Prostate gland (tissue), 2 donors: ENCODE results near the gene LMTK2. TPM values are rescaled to one million over a fixed set of nuclear protein-coding genes. Genes with fewer than 3 reads are reported as not detected.

Source experiments
- DNase-seq: peaks from one replicate; pipeline ENCODE4 v3.0.0-alpha.2; 2019; ENCODE audit warnings: low spot score
- H3K27ac ChIP-seq, 2 donors: fragments of 200-600 bp; sonication (generic); 2 replicates each; pipeline ENCODE4 v1.5.1; 2017 to 2019
- H3K27me3 ChIP-seq: fragments of 200-600 bp; sonication (generic); replicated peaks from 2 replicates; pipeline ENCODE4 v1.5.1; 2019; ENCODE audit not compliant: insufficient read depth
- H3K36me3 ChIP-seq, 2 donors: fragments of 200-600 bp; sonication (generic); 1 replicate in 1 of 2; 2 replicates in 1 of 2; pipeline versions ENCODE4 v1.5.1 to v1.8.1; 2017 to 2019
- H3K4me1 ChIP-seq: fragments of 200-600 bp; sonication (generic); replicated peaks from 2 replicates; pipeline ENCODE4 v1.5.1; 2019
- H3K4me3 ChIP-seq, 2 donors: fragments of 200-600 bp; sonication (generic); 2 replicates each; pipeline ENCODE4 v1.5.1; 2017 to 2019
- H3K9me3 ChIP-seq: fragments of 200-600 bp; sonication (generic); 2 replicates; pipeline ENCODE4 v1.5.1; 2017
- CTCF ChIP-seq, 4 experiments: fragments of 200-600 bp in 2 of 4; fragments of 450-650 bp in 2 of 4; sonication (generic) in 2 of 4; IDR thresholded peaks; 1 replicate in 3 of 4; 2 replicates in 1 of 4; pipeline ENCODE4 v1.5.1; 2016 to 2019; ENCODE audit warnings: antibody characterized with exemption in 4 of 4, mild to moderate bottlenecking in 2 of 4, moderate library complexity in 2 of 4
- POLR2A ChIP-seq: fragments of 450-650 bp; IDR thresholded peaks from one replicate; pipeline ENCODE4 v1.6.1; 2016; ENCODE audit warnings: antibody characterized with exemption, mild to moderate bottlenecking
- POLR2AphosphoS5 ChIP-seq: sonication (generic); formaldehyde crosslinking; IDR thresholded peaks from one replicate; pipeline ENCODE4 v1.6.1; 2017; ENCODE audit warnings: antibody characterized with exemption
- WGBS: methylation state at CpG from one replicate; pipeline ENCODE4 v1.1.5; 2018; 5-methylcytosine and 5-hydroxymethylcytosine counted together
- intact Hi-C: fragments of 100-400 bp; cut with DNase I; formaldehyde crosslinking; loops from one replicate; pipeline ENCODE4 v1.14.2; 2022
- total RNA-seq, 2 donors: library from RNA; depleted of rRNA; stranded (reverse); fragments of >200 nt; gene quantifications; one replicate each; pipeline ENCODE4 v1.1.0, GENCODE V29; 2016

LMTK2 gene
- total RNA-seq: 10 to 100 TPM; 22.2 to 37.4 TPM

DNA sequence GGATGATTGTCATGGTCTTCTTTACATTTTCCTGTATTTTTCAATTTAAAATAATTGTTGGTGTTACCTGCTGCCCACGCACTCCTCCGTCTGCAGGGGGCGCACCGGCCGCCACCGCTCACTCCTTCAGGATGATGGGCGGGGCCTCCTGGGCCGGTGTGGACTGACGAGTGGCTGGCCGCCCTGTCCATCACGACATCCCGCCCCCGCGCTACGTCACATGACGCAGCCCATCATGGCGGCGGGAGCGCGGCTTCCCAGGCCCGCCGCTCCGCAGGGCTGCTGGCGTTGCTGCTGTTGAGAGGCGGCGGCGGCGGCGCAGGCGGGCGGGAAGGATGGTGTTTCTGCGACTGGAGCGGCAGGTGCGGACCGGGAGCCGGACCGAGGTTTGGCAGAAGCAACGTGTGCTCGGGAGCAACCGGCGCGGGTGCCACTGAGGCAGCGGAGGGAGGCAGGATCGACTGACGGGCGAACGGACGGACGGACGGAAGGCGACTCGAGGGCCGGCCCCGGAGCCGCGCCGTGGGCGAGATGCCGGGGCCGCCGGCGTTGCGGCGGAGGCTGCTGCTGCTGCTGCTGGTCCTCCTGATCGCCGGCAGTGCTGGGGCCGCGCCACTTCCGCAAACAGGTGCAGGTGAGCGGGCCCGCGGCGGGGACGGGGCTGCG is at the start of gene LMTK2:
Gene LMTK2 (plus strand): TSS at position 216 of the 666 bp plus-strand sequence. CDS start 316 bp downstream, at position 532.
- peaks cover 13% of the 10 kb centered on the region for H3K4me1 ChIP-seq
- H3K27me3 ChIP-seq: no peaks in the 10 kb centered on the region
- under 1% methylated on average over 48 of the region's 75 CpGs for whole genome bisulfite sequencing
- H3K36me3 ChIP-seq: no peaks in the 10 kb centered on the region
- H3K4me3 ChIP-seq: peak within 1 kb of the TSS; percentile 82 to 98
- intact Hi-C loops: loop anchor here (1.0 kb wide), 1 partner anchor 62 kb away; no protein-coding TSS in a partner anchor
- TF ChIP-seq POLR2A: peak; percentile 97
- peak; percentile 98 for TF ChIP-seq POLR2AphosphoS5
- peak; percentile 97 to 99 (median 98) for TF ChIP-seq CTCF (IDR thresholded peaks at IDR 0.05)
- H3K27ac ChIP-seq: peak within 1 kb of the TSS; percentile 83 to 87
- no peaks in the 10 kb centered on the region for H3K9me3 ChIP-seq
- DNase-seq: peak; percentile 94

DNA sequence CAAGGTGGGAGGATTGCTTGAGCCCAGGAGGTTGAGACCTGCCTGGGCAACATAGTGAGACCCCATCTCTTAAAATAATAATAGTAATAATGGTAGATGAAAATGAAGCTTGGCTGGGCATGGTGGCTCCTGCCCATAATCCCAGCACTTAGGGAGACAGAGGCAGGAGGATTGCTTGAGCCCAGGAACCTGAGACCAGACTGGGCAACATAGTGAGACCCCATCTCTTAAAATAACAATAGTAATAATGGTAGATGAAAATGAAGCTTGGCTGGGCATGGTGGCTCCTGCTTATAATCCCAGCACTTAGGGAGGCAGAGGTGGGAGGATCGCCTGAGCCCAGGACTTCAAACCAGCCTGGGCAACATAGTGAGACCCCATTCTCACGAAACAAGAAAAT is 49.5 kb upstream of the LMTK2 start:
- no peak overlapping the region for H3K4me3 ChIP-seq
- no peak for TF ChIP-seq CTCF (IDR thresholded peaks at IDR 0.05)
- no peak for TF ChIP-seq POLR2AphosphoS5
- TF ChIP-seq POLR2A: no peak
- WGBS: 92% methylated on average over 2 of the region's 2 CpGs
- H3K4me1 ChIP-seq: no peaks in the 10 kb centered on the region
- H3K27ac ChIP-seq: peak overlapping the region in 1 of 2 donors; percentile 47
- no peaks in the 10 kb centered on the region for H3K27me3 ChIP-seq
- no peaks in the 10 kb centered on the region for H3K36me3 ChIP-seq
- no peaks in the 10 kb centered on the region for H3K9me3 ChIP-seq
- DNase-seq: no peak
- intact Hi-C loops: no loop called here

DNA sequence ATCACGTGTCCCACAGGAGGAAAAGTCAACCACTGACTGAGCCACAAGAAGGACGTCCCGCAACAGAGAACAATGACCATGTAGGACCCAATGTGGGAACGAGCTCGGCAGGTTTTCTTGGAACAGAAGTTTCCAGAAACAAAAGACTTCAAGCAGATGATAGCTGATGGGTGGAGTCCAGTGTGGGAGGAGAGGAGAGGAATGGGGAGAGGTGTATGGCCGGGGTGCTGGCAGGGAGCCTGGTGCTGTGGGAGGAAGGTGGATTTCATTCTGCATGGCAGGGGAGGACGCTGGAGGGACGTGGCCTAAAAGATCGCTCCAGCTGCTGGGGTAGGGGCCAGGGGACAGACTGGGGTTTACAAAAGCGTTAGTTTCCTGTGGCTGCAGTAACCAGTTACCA is 48.5 kb upstream of the LMTK2 start:
- Histone ChIP-seq H3K4me3 (no peak overlapping the region), H3K4me1 (no peaks in the 10 kb centered on the region), H3K27me3 (no peaks in the 10 kb centered on the region), H3K36me3 (no peaks in the 10 kb centered on the region), H3K9me3 (no peaks in the 10 kb centered on the region), H3K27ac (no peak overlapping the region)
- 42% methylated on average over 10 of the region's 10 CpGs for WGBS
- intact Hi-C loops: no loop called here
- TF ChIP-seq POLR2A (no peak), POLR2AphosphoS5 (peak; percentile 3), CTCF (IDR thresholded peaks at IDR 0.05) (no peak)
- no peak for DNase-seq

- TF ChIP-seq CTCF (IDR thresholded peaks at IDR 0.05): no peak
- TF ChIP-seq POLR2A: no peak
- TF ChIP-seq POLR2AphosphoS5: no peak
- no peaks in the 10 kb centered on the region for H3K27me3 ChIP-seq
- 89% methylated on average over 1 of the region's 1 CpG for WGBS
- no peak for DNase-seq
- no peaks in the 10 kb centered on the region for H3K36me3 ChIP-seq
- H3K9me3 ChIP-seq: no peaks in the 10 kb centered on the region
- H3K4me1 ChIP-seq: no peaks in the 10 kb centered on the region
- H3K4me3 ChIP-seq: no peak overlapping the region
- H3K27ac ChIP-seq: no peak overlapping the region
- intact Hi-C loops: no loop called here
Observed at GRCh38 chr7:98064233-98064632, 42.4 kb upstream of the LMTK2 start.

DNA sequence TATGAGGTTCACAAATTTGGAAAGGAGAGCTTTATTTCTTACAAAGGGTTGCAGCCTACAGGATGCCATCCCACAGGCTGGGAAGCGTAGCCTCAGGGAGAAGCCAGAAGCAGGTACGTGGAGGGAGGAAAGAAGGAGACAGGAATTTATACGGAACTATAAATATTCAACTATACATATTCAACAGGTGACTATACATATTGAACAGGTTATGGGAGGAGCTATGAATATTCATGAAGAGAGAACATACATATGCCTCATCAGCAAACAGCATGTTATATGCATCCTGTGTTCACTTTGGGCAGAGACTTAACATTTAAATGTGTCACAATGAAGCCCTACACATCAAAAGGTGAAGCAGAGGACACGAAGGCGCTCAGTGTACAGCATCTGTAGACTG is 40.5 kb upstream of the LMTK2 start:
- intact Hi-C loops: no loop called here
- 84% methylated on average over 5 of the region's 5 CpGs for WGBS

More for the DNA sequence above, 40.5 kb upstream of the LMTK2 start:
- TF ChIP-seq POLR2AphosphoS5 (no peak), CTCF (IDR thresholded peaks at IDR 0.05) (no peak), POLR2A (no peak)
- Histone ChIP-seq H3K4me1 (no peaks in the 10 kb centered on the region), H3K27ac (no peak overlapping the region), H3K27me3 (no peaks in the 10 kb centered on the region), H3K36me3 (no peaks in the 10 kb centered on the region), H3K4me3 (no peak overlapping the region), H3K9me3 (no peaks in the 10 kb centered on the region)
- DNase-seq: no peak
